Muscle of back (tissue), 13 donors: ENCODE data around the gene SLC18A2. TPM values are rescaled to one million over a fixed set of nuclear protein-coding genes. Genes with fewer than 3 reads are reported as not detected.

Experiments
- DNase-seq, 3 donors: peaks; one replicate each; pipeline versions ENCODE4 v3.0.0 to v3.0.0-alpha.2; 2013
- long read RNA-seq, 9 donors: transcript quantifications; one replicate each; lab custom pipeline, GENCODE V29; 2026
- polyA plus RNA-seq, 10 donors: library from polyadenylated mRNA; unstranded; fragments of 120-200 nt; gene quantifications; one replicate each; pipeline ENCODE4 v1.2.1, GENCODE V29; 2013; ENCODE audit not compliant: insufficient read length in 10 of 10

Gene SLC18A2
- polyA plus RNA-seq: 1 to 10 TPM in 2 of 10 donors, under 1 TPM in 8; 0.31 to 1.6 (median 0.49) TPM
- long read RNA-seq, donor 1: 0 reads
- long read RNA-seq, donor 2: 0 reads
- long read RNA-seq, donor 3: 0 reads
- long read RNA-seq, donor 4: 0 reads
- long read RNA-seq, donor 5, partial matches to known transcripts: 7 of 7 reads
- long read RNA-seq, donor 5, other reads (novel, unspliced or antisense): 0 of 7 reads
- long read RNA-seq, donor 6, partial matches to known transcripts: 8 of 15 reads
- long read RNA-seq, donor 6, other reads (novel, unspliced or antisense): 7 of 15 reads
- long read RNA-seq, donor 7, partial matches to known transcripts: 0 of 8 reads
- long read RNA-seq, donor 7, other reads (novel, unspliced or antisense): 8 of 8 reads
- long read RNA-seq, donor 8: 0 reads
- long read RNA-seq, donor 9: 0 reads

GRCh38 chr10:117240621-117241529, at the start of gene SLC18A2:
SLC18A2 (plus strand) TSS chr10:117241114; CDS start chr10:117241694, 580 bp downstream.
- DNase-seq: peak in 1 of 3 donors; percentile 16

GRCh38 chr10:117197189-117197588, 43.7 kb upstream of the SLC18A2 start, which contains the start of gene KCNK18:
KCNK18 (plus strand) TSS chr10:117197489; CDS start chr10:117197489, 0 bp downstream.
- DNase-seq: no peak

GRCh38 chr10:117198088-117198487, 42.8 kb upstream of the SLC18A2 start:
- no peak for DNase-seq

- no peak for DNase-seq
Measured at GRCh38 chr10:117201826-117202225, 39.1 kb upstream of the SLC18A2 start.

GRCh38 chr10:117204316-117204715, 36.6 kb upstream of the SLC18A2 start:
- DNase-seq: no peak

GRCh38 chr10:117212176-117212575, 28.7 kb upstream of the SLC18A2 start:
- DNase-seq: no peak

GRCh38 chr10:117214401-117214800, 26.5 kb upstream of the SLC18A2 start:
- no peak for DNase-seq

GRCh38 chr10:117215079-117215478, 25.8 kb upstream of the SLC18A2 start:
- DNase-seq: no peak

- DNase-seq: no peak
Measured at GRCh38 chr10:117216028-117216427, 24.9 kb upstream of the SLC18A2 start.

- peak; percentile 46 to 88 (median 83) for DNase-seq
Measured at GRCh38 chr10:117216611-117217195, 24.2 kb upstream of the SLC18A2 start.

GRCh38 chr10:117217196-117217761, 23.6 kb upstream of the SLC18A2 start:
- DNase-seq: peak in 2 of 3 donors; percentile 10 to 34

- DNase-seq: no peak
Measured at GRCh38 chr10:117218654-117219053, 22.3 kb upstream of the SLC18A2 start.

- DNase-seq: no peak
Measured at GRCh38 chr10:117221156-117221711, 19.7 kb upstream of the SLC18A2 start.

GRCh38 chr10:117222552-117222951, 18.4 kb upstream of the SLC18A2 start:
- no peak for DNase-seq

GRCh38 chr10:117222976-117223692, 17.8 kb upstream of the SLC18A2 start:
- no peak for DNase-seq

GRCh38 chr10:117223693-117224430, 17.1 kb upstream of the SLC18A2 start:
- no peak for DNase-seq

GRCh38 chr10:117224881-117225280, 16.0 kb upstream of the SLC18A2 start:
- no peak for DNase-seq

- DNase-seq: no peak
Measured at GRCh38 chr10:117226813-117227451, 14.0 kb upstream of the SLC18A2 start.

GRCh38 chr10:117228210-117228609, 12.7 kb upstream of the SLC18A2 start:
- DNase-seq: no peak
